ENCODE data around the gene APLP2. TPM values are rescaled to one million over a fixed set of nuclear protein-coding genes. Genes with fewer than 3 reads are reported as not detected.

The APLP2 gene
- total and polyA plus RNA-seq, 2 experiments from 2014 or later: 322 to 362 TPM

GRCh38 chr11:130188585-130189347 lies 119.1 kb downstream of the APLP2 start (continued):
- TF ChIP-seq, protein P1, sequence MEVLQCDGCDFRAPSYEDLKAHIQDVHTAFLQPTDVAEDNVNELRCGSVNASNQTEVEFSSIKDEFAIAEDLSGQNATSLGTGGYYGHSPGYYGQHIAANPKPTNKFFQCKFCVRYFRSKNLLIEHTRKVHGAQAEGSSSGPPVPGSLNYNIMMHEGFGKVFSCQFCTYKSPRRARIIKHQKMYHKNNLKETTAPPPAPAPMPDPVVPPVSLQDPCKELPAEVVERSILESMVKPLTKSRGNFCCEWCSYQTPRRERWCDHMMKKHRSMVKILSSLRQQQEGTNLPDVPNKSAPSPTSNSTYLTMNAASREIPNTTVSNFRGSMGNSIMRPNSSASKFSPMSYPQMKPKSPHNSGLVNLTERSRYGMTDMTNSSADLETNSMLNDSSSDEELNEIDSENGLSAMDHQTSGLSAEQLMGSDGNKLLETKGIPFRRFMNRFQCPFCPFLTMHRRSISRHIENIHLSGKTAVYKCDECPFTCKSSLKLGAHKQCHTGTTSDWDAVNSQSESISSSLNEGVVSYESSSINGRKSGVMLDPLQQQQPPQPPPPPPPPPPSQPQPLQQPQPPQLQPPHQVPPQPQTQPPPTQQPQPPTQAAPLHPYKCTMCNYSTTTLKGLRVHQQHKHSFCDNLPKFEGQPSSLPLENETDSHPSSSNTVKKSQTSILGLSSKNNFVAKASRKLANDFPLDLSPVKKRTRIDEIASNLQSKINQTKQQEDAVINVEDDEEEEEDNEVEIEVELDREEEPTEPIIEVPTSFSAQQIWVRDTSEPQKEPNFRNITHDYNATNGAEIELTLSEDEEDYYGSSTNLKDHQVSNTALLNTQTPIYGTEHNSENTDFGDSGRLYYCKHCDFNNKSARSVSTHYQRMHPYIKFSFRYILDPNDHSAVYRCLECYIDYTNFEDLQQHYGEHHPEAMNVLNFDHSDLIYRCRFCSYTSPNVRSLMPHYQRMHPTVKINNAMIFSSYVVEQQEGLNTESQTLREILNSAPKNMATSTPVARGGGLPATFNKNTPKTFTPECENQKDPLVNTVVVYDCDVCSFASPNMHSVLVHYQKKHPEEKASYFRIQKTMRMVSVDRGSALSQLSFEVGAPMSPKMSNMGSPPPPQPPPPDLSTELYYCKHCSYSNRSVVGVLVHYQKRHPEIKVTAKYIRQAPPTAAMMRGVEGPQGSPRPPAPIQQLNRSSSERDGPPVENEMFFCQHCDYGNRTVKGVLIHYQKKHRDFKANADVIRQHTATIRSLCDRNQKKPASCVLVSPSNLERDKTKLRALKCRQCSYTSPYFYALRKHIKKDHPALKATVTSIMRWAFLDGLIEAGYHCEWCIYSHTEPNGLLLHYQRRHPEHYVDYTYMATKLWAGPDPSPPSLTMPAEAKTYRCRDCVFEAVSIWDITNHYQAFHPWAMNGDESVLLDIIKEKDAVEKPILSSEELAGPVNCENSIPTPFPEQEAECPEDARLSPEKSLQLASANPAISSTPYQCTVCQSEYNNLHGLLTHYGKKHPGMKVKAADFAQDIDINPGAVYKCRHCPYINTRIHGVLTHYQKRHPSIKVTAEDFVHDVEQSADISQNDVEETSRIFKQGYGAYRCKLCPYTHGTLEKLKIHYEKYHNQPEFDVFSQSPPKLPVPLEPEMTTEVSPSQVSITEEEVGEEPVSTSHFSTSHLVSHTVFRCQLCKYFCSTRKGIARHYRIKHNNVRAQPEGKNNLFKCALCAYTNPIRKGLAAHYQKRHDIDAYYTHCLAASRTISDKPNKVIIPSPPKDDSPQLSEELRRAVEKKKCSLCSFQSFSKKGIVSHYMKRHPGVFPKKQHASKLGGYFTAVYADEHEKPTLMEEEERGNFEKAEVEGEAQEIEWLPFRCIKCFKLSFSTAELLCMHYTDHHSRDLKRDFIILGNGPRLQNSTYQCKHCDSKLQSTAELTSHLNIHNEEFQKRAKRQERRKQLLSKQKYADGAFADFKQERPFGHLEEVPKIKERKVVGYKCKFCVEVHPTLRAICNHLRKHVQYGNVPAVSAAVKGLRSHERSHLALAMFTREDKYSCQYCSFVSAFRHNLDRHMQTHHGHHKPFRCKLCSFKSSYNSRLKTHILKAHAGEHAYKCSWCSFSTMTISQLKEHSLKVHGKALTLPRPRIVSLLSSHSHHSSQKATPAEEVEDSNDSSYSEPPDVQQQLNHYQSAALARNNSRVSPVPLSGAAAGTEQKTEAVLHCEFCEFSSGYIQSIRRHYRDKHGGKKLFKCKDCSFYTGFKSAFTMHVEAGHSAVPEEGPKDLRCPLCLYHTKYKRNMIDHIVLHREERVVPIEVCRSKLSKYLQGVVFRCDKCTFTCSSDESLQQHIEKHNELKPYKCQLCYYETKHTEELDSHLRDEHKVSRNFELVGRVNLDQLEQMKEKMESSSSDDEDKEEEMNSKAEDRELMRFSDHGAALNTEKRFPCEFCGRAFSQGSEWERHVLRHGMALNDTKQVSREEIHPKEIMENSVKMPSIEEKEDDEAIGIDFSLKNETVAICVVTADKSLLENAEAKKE (CRISPR knock-in tag; IDR thresholded peaks at IDR 0.05): no peak
- no peak for TF ChIP-seq STAT1 (IDR thresholded peaks at IDR 0.05; ENCODE audit: unreplicated experiment)
- TF ChIP-seq, protein P2, sequence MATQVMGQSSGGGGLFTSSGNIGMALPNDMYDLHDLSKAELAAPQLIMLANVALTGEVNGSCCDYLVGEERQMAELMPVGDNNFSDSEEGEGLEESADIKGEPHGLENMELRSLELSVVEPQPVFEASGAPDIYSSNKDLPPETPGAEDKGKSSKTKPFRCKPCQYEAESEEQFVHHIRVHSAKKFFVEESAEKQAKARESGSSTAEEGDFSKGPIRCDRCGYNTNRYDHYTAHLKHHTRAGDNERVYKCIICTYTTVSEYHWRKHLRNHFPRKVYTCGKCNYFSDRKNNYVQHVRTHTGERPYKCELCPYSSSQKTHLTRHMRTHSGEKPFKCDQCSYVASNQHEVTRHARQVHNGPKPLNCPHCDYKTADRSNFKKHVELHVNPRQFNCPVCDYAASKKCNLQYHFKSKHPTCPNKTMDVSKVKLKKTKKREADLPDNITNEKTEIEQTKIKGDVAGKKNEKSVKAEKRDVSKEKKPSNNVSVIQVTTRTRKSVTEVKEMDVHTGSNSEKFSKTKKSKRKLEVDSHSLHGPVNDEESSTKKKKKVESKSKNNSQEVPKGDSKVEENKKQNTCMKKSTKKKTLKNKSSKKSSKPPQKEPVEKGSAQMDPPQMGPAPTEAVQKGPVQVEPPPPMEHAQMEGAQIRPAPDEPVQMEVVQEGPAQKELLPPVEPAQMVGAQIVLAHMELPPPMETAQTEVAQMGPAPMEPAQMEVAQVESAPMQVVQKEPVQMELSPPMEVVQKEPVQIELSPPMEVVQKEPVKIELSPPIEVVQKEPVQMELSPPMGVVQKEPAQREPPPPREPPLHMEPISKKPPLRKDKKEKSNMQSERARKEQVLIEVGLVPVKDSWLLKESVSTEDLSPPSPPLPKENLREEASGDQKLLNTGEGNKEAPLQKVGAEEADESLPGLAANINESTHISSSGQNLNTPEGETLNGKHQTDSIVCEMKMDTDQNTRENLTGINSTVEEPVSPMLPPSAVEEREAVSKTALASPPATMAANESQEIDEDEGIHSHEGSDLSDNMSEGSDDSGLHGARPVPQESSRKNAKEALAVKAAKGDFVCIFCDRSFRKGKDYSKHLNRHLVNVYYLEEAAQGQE (IDR thresholded peaks at IDR 0.05; ENCODE audit: unreplicated experiment): no peak
- TF ChIP-seq ZNF114 (CRISPR knock-in tag; IDR thresholded peaks at IDR 0.05): no peak
- no peak for TF ChIP-seq ZNF331 (CRISPR knock-in tag; IDR thresholded peaks at IDR 0.05; ENCODE audit: low read depth)

Measured in GM23338 (cell line).